Panc1 (cell line): ENCODE results near the gene MAPKAPK5. TPM values are rescaled to one million over a fixed set of nuclear protein-coding genes. Genes with fewer than 3 reads are reported as not detected.

Source experiments
- ATAC-seq: fragments of 200-7000 bp; cut with Tn5 transposase; 2 replicates; pipeline ENCODE4 v1.9.1; 2020; ENCODE audit warnings: mild to moderate bottlenecking, moderate library complexity
- BruUV-seq: library from RNA; stranded (reverse); fragments of 400-500 nt; replicated peaks from 2 replicates; lab custom pipeline; 2021; lab: Mats Ljungman, UMichigan
- CTCF ChIA-PET: fragments of 300-600 bp; sonication (Branson Sonifier 250); formaldehyde crosslinking; loops from one replicate; lab custom pipeline; 2022; ENCODE audit warnings: antibody characterized with exemption; lab: Charles Lee
- POLR2A ChIA-PET: fragments of 300-600 bp; sonication (Branson Sonifier 250); formaldehyde crosslinking; loops from one replicate; lab custom pipeline; 2022; ENCODE audit warnings: antibody characterized with exemption; lab: Charles Lee
- DNase-seq: peaks from one replicate; pipeline ENCODE4 v3.0.0-alpha.2; 2010; ENCODE audit warnings: low read depth, low spot score
- H3K27ac ChIP-seq: 2 replicates; pipeline ENCODE4 v1.5.1; 2011; ENCODE audit warnings: mild to moderate bottlenecking, low read length, inconsistent platforms
- H3K27me3 ChIP-seq: fragments of 200-500 bp; sonication (Bioruptor generic); 2 replicates; pipeline ENCODE4 v1.6.0; 2014; ENCODE audit warnings: low read length, inconsistent platforms; ENCODE audit not compliant: control insufficient read depth, insufficient read depth
- H3K36me3 ChIP-seq: fragments of 200-500 bp; sonication (Bioruptor generic); 2 replicates; pipeline ENCODE4 v1.5.1; 2014; ENCODE audit warnings: inconsistent platforms, mild to moderate bottlenecking, low read length, moderate library complexity; ENCODE audit not compliant: control insufficient read depth, insufficient read depth
- H3K4me1 ChIP-seq: 2 replicates; pipeline ENCODE4 v1.5.1; 2011; ENCODE audit warnings: inconsistent platforms, mild to moderate bottlenecking, low read length, moderate library complexity; ENCODE audit not compliant: control insufficient read depth, insufficient read depth
- H3K4me3 ChIP-seq, 2 experiments: 2 replicates each; pipeline ENCODE4 v1.5.1; 2011 to 2012; ENCODE audit warnings: low read depth in 2 of 2, low read length in 2 of 2, mild to moderate bottlenecking in 2 of 2, inconsistent platforms in 1 of 2, moderate library complexity in 1 of 2
- H3K9me3 ChIP-seq: fragments of 200-500 bp; sonication (Bioruptor generic); 2 replicates; pipeline ENCODE4 v1.5.1; 2014; ENCODE audit warnings: low read depth, mild to moderate bottlenecking, inconsistent platforms, low read length, moderate library complexity; ENCODE audit not compliant: control insufficient read depth, insufficient read depth
- POLR2AphosphoS5 ChIP-seq: IDR thresholded peaks from 2 replicates; pipeline ENCODE4 v1.6.1; 2012; ENCODE audit warnings: mild to moderate bottlenecking, low read depth, low read length, moderate library complexity
- SIN3A ChIP-seq: IDR thresholded peaks from 2 replicates; pipeline ENCODE4 v1.6.1; 2012; ENCODE audit warnings: low read depth, mild to moderate bottlenecking, low read length, moderate library complexity, borderline replicate concordance; ENCODE audit not compliant: insufficient read depth
- TCF7L2 ChIP-seq: IDR thresholded peaks from 2 replicates; pipeline ENCODE4 v1.6.1; 2011; ENCODE audit warnings: mild to moderate bottlenecking, low read depth, low read length, inconsistent platforms
- in situ Hi-C: cut with HindIII; loops from 2 replicates; pipeline ENCODE4 v1.10.0; 2016; ENCODE audit warnings: low sequenced_read_pairs, low pct_unique_long_range_greater_than_20kb
- intact Hi-C: fragments of 100-400 bp; cut with micrococcal nuclease; formaldehyde crosslinking; loops from one replicate; pipeline ENCODE4 v1.10.0; 2022; ENCODE audit not compliant: unreplicated experiment
- total RNA-seq: library from RNA; stranded (reverse); gene quantifications from one replicate; pipeline ENCODE4 v1.2.1, GENCODE V29; 2021; ENCODE audit not compliant: unreplicated experiment
- TF ChIP-seq, protein P1 (sequence below), 2 experiments: IDR thresholded peaks; 2 replicates each; pipeline ENCODE4 v1.6.1; 2011 to 2012; ENCODE audit warnings: low read depth in 2 of 2, control low read depth in 1 of 2, low read length in 1 of 2, mild to moderate bottlenecking in 1 of 2, moderate library complexity in 1 of 2; ENCODE audit not compliant: insufficient read depth in 1 of 2
- TF ChIP-seq, protein P2 (sequence below): fragments of 450-650 bp; IDR thresholded peaks from 2 replicates; pipeline ENCODE4 v1.5.1; 2017; ENCODE audit warnings: mild to moderate bottlenecking

Gene MAPKAPK5
- total RNA-seq, 1 experiment from 2014 or later, result 49.7 TPM

DNA sequence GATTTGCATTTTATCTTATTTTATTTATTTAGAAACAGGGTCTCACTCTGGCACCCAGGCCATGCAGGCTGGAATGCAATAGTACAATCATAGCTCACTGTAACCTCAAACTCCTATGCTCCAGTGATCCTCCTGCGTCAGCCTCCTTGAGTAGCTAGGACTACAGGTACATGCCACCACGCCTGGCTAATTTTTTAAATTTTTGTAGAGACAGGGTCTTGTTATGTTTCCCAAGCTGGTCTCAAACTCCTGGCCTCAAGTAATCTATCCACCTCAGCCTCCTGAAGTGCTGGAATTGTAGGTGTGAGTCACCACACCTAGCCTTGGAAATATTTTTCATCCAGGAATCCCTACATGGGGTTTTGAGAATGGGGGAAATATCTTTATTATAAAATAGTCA lies 84.6 kb downstream of the MAPKAPK5 start:
- Histone ChIP-seq H3K27ac (no peak overlapping the region), H3K4me3 (no peak overlapping the region), H3K9me3 (no peaks in the 10 kb centered on the region), H3K36me3 (no peaks in the 10 kb centered on the region), H3K4me1 (no peaks in the 10 kb centered on the region), H3K27me3 (no peaks in the 10 kb centered on the region)
- intact Hi-C loops, result no loop called here
- in situ Hi-C loops, result no loop called here
- no peak for ATAC-seq
- no TSS peak for BruUV-seq
- DNase-seq, result no peak
- POLR2A ChIA-PET, result no interaction called here
- TF ChIP-seq SIN3A (no peak), POLR2AphosphoS5 (no peak), TCF7L2 (no peak)
- TF ChIP-seq, protein P1, sequence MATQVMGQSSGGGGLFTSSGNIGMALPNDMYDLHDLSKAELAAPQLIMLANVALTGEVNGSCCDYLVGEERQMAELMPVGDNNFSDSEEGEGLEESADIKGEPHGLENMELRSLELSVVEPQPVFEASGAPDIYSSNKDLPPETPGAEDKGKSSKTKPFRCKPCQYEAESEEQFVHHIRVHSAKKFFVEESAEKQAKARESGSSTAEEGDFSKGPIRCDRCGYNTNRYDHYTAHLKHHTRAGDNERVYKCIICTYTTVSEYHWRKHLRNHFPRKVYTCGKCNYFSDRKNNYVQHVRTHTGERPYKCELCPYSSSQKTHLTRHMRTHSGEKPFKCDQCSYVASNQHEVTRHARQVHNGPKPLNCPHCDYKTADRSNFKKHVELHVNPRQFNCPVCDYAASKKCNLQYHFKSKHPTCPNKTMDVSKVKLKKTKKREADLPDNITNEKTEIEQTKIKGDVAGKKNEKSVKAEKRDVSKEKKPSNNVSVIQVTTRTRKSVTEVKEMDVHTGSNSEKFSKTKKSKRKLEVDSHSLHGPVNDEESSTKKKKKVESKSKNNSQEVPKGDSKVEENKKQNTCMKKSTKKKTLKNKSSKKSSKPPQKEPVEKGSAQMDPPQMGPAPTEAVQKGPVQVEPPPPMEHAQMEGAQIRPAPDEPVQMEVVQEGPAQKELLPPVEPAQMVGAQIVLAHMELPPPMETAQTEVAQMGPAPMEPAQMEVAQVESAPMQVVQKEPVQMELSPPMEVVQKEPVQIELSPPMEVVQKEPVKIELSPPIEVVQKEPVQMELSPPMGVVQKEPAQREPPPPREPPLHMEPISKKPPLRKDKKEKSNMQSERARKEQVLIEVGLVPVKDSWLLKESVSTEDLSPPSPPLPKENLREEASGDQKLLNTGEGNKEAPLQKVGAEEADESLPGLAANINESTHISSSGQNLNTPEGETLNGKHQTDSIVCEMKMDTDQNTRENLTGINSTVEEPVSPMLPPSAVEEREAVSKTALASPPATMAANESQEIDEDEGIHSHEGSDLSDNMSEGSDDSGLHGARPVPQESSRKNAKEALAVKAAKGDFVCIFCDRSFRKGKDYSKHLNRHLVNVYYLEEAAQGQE (IDR thresholded peaks at IDR 0.05; ENCODE audit: insufficient read depth in 1 of 2, low read depth in 2 of 2, low read length in 1 of 2), result no peak
- TF ChIP-seq, protein P2, sequence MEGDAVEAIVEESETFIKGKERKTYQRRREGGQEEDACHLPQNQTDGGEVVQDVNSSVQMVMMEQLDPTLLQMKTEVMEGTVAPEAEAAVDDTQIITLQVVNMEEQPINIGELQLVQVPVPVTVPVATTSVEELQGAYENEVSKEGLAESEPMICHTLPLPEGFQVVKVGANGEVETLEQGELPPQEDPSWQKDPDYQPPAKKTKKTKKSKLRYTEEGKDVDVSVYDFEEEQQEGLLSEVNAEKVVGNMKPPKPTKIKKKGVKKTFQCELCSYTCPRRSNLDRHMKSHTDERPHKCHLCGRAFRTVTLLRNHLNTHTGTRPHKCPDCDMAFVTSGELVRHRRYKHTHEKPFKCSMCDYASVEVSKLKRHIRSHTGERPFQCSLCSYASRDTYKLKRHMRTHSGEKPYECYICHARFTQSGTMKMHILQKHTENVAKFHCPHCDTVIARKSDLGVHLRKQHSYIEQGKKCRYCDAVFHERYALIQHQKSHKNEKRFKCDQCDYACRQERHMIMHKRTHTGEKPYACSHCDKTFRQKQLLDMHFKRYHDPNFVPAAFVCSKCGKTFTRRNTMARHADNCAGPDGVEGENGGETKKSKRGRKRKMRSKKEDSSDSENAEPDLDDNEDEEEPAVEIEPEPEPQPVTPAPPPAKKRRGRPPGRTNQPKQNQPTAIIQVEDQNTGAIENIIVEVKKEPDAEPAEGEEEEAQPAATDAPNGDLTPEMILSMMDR, result no peak
- CTCF ChIA-PET, result no interaction called here

DNA sequence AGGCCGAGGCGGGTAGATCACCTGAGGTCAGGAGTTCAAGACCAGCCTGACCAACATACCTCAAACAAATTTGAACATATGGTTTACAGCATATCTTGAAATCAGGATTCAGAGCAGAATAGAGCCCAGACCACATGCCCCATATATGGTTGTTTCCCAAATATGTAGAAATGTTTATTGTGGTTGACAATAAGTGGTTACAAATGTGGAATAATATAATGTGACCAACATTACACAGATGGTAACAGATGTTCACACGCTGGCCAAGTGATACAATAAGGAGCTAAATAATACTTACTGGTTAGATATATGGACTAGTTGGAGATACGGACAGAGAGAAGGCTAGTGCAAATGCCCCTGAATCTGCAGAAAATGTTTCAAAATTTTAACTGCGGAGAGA lies 85.3 kb downstream of the MAPKAPK5 start:
- POLR2A ChIA-PET, result no interaction called here
- in situ Hi-C loops (no loop called here), intact Hi-C loops (no loop called here)
- ATAC-seq (no peak), DNase-seq (no peak)
- no peak overlapping the region for H3K27ac ChIP-seq
- H3K4me1 ChIP-seq, result no peaks in the 10 kb centered on the region
- TF ChIP-seq POLR2AphosphoS5, result no peak
- TF ChIP-seq, protein P1 (IDR thresholded peaks at IDR 0.05; ENCODE audit: insufficient read depth in 1 of 2, low read depth in 2 of 2, low read length in 1 of 2), result no peak
- TF ChIP-seq, protein P2, result no peak
- no peaks in the 10 kb centered on the region for H3K9me3 ChIP-seq
- no peak overlapping the region for H3K4me3 ChIP-seq
- no TSS peak for BruUV-seq
- CTCF ChIA-PET, result no interaction called here
- no peaks in the 10 kb centered on the region for H3K27me3 ChIP-seq
- H3K36me3 ChIP-seq, result no peaks in the 10 kb centered on the region
